GM18951 (cell line): ENCODE results near the gene PTGIS.

Source experiments
- POLR2A ChIP-seq: IDR thresholded peaks from 4 replicates; pipeline ENCODE4 v1.6.1; 2011; ENCODE audit warnings: mild to moderate bottlenecking; ENCODE audit not compliant: insufficient read length, insufficient read depth; ENCODE audit errors: extremely low read depth
- in situ Hi-C: fragments of 300-500 bp; cut with MboI; formaldehyde crosslinking; loops from one replicate; pipeline ENCODE4 v1.12.0; 2022; ENCODE audit warnings: low sequenced_read_pairs, mixed read lengths, inconsistent platforms; ENCODE audit not compliant: unreplicated experiment

PTGIS gene

GRCh38 chr20:49496553-49497397 is 71.2 kb downstream of the PTGIS start:
- no peak for TF ChIP-seq POLR2A
- in situ Hi-C loops, result no loop called here

GRCh38 chr20:49496043-49496442 is 71.9 kb downstream of the PTGIS start:
- in situ Hi-C loops, result no loop called here

GRCh38 chr20:49490689-49491088 is 77.2 kb downstream of the PTGIS start:
- no peak for TF ChIP-seq POLR2A
- in situ Hi-C loops, result no loop called here

More at GRCh38 chr20:49496043-49496442, 71.9 kb downstream of the PTGIS start:
- no peak for TF ChIP-seq POLR2A

- no peak for TF ChIP-seq POLR2A
- in situ Hi-C loops, result no loop called here
Observed at GRCh38 chr20:49489688-49490087, 78.2 kb downstream of the PTGIS start.

GRCh38 chr20:49486064-49486463 is 81.9 kb downstream of the PTGIS start:
- no peak for TF ChIP-seq POLR2A

GRCh38 chr20:49485563-49485962 is 82.4 kb downstream of the PTGIS start:
- no peak for TF ChIP-seq POLR2A
- in situ Hi-C loops, result no loop called here

More at GRCh38 chr20:49486064-49486463, 81.9 kb downstream of the PTGIS start:
- in situ Hi-C loops, result no loop called here

GRCh38 chr20:49484180-49485140 is 83.5 kb downstream of the PTGIS start:
- in situ Hi-C loops, result no loop called here
- no peak for TF ChIP-seq POLR2A

- in situ Hi-C loops, result no loop called here
Observed at GRCh38 chr20:49483696-49484123, 84.2 kb downstream of the PTGIS start.

GRCh38 chr20:49483018-49483695 is 84.8 kb downstream of the PTGIS start:
- in situ Hi-C loops, result no loop called here
- TF ChIP-seq POLR2A, result no peak

More at GRCh38 chr20:49483696-49484123, 84.2 kb downstream of the PTGIS start:
- no peak for TF ChIP-seq POLR2A

GRCh38 chr20:49482621-49483017 is 85.3 kb downstream of the PTGIS start, which contains the start of gene KCNB1:
Gene KCNB1 (minus strand): TSS chr20:49482668. CDS start chr20:49482480, 188 bp downstream.
- in situ Hi-C loops, result no loop called here
- TF ChIP-seq POLR2A, result no peak

GRCh38 chr20:49482173-49482572 is 85.8 kb downstream of the PTGIS start:
- no peak for TF ChIP-seq POLR2A
- in situ Hi-C loops, result no loop called here

GRCh38 chr20:49481116-49481515 is 86.8 kb downstream of the PTGIS start:
- in situ Hi-C loops, result no loop called here
- no peak for TF ChIP-seq POLR2A

GRCh38 chr20:49480236-49480635 is 87.7 kb downstream of the PTGIS start:
- no peak for TF ChIP-seq POLR2A
- in situ Hi-C loops, result no loop called here
